C4-2B (cell line): ENCODE data around the gene TBC1D4.

Experiments used
- CTCF ChIP-seq: fragments of 450-650 bp; conservative IDR thresholded peaks from 2 replicates; pipeline ENCODE4 v1.5.1; 2017; ENCODE audit warnings: mild to moderate bottlenecking
- ZFX ChIP-seq: fragments of 450-650 bp; IDR thresholded peaks from 2 replicates; pipeline ENCODE4 v1.6.1; 2017

DNA sequence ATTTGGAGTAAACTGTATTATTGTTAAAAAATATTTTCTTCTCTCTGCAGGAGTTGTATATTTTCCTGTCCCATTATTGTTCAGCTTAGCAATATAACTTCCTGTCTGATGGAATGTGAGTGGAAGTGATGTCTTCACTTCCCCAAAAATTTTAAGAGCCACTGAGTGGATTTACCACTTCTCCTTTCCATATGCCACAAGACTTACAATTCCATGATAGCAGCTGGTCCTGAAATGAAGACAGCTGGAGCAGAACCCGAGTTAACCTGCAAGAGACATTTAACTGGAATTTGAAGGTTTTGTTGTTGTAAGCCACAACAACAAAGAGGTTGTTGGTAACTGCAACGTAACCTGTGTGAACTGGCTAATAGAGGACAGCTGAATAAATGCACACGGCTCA is 23.4 kb upstream of the TBC1D4 start:
- no peak for TF ChIP-seq CTCF
- no peak for TF ChIP-seq ZFX
